Measurements from ENCODE around the gene AKT1.

AKT1 gene

GRCh38 chr14:104734051-104734587 lies 61.4 kb downstream of the AKT1 start:
- H3K27ac ChIP-seq = peak overlapping the region; percentile 91; the same call in 1 of the 2 replicates
- no peak for TF ChIP-seq ZFX (IDR thresholded peaks at IDR 0.05; ENCODE audit: borderline replicate concordance)

DNA sequence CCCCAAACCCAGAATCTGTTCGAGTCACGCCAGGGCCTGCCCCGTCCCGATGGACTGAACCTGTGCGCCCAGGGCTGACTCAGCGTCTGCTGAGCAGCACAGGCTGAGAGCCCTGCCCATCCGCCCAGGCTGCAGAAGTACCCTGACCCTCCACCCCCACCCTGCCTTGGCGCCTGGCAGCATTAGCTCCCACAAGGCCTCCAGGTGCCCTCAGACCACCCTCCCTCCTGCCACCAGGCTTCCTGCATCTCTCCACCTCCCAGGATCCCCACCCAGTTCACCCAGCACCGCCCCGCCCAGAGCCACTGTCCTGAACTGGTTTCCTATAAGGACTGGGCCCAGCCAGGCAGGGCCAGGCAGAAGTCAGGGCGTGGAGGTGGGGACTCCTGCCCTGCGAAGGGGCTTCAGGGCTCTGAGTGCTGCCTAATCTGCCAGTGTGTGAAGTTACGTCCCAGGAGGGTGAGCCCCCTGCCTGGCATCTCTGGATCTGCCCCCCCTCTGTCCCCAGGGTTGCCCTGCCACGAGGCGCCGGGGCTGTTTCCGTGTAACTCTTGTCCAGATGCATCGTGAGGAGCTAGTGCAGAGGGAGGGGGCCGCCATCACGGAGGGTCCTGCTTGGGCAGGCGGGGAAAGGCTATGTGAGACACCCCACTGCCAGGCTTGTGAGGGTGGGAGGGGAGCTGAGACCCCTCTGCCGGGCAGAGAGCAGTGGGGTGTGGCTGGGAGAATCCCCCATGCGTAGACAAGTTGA lies 62.4 kb downstream of the AKT1 start:
- TF ChIP-seq, protein P1, sequence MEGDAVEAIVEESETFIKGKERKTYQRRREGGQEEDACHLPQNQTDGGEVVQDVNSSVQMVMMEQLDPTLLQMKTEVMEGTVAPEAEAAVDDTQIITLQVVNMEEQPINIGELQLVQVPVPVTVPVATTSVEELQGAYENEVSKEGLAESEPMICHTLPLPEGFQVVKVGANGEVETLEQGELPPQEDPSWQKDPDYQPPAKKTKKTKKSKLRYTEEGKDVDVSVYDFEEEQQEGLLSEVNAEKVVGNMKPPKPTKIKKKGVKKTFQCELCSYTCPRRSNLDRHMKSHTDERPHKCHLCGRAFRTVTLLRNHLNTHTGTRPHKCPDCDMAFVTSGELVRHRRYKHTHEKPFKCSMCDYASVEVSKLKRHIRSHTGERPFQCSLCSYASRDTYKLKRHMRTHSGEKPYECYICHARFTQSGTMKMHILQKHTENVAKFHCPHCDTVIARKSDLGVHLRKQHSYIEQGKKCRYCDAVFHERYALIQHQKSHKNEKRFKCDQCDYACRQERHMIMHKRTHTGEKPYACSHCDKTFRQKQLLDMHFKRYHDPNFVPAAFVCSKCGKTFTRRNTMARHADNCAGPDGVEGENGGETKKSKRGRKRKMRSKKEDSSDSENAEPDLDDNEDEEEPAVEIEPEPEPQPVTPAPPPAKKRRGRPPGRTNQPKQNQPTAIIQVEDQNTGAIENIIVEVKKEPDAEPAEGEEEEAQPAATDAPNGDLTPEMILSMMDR (IDR thresholded peaks at IDR 0.05) = no peak
- TF ChIP-seq ZFX (IDR thresholded peaks at IDR 0.05; ENCODE audit: borderline replicate concordance) = no peak
- peak overlapping the region; percentile 91 for H3K27ac ChIP-seq

DNA sequence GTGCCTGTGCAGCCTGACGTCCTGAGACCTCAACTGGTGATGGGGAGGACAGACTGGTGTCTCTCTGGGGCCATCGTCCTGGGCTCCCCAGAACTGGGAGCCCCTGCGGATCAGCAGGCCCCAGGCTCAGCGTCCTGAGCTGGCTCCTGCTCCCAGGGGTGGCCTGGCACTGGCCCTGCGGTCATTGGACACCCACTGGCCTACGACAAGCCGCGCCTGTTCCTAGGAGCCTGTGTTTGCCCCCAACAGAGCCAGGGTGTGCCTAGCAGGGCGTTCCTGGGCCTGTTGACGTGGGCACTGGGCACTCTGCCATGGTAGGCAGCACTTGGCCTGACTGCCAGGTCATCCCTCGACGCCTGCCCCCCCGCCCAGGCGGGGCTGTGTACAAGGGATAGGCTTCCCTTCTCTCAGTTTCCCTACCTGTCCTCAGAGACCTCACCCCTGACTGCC lies 63.2 kb downstream of the AKT1 start:
- no peak for TF ChIP-seq ZFX (IDR thresholded peaks at IDR 0.05; ENCODE audit: borderline replicate concordance)
- TF ChIP-seq, protein P1 (IDR thresholded peaks at IDR 0.05) = no peak
- H3K27ac ChIP-seq = peak overlapping the region; percentile 91

GRCh38 chr14:104731320-104732294 lies 63.9 kb downstream of the AKT1 start:
- TF ChIP-seq, protein P1 (IDR thresholded peaks at IDR 0.05) = peak; percentile 72
- no peak for TF ChIP-seq ZFX (IDR thresholded peaks at IDR 0.05; ENCODE audit: borderline replicate concordance)
- H3K27ac ChIP-seq = peak overlapping the region; percentile 91

DNA sequence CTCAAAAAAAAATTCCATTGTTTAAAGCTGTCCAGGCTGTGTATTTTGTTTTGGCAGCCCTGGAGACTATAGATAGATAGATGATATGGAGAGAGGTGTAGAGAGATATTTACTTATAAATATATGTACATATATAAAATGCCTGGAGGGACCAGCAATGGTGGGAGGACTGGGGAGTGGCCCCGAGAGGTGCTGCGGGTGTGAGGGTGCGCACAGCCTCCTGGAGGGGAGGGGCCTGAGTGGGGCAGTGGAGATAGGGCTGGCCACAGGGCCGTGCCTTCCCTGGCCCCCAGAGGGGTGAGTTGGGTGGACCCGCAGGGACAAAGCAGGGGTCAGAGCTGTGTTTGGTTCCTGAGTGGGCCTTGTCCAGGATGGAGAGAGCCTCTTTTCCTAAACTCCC lies 65.1 kb downstream of the AKT1 start:
- H3K27ac ChIP-seq = peak overlapping the region; percentile 91
- TF ChIP-seq, protein P1 (IDR thresholded peaks at IDR 0.05) = no peak
- TF ChIP-seq ZFX (IDR thresholded peaks at IDR 0.05; ENCODE audit: borderline replicate concordance) = no peak

- TF ChIP-seq, protein P1 (IDR thresholded peaks at IDR 0.05) = no peak
- TF ChIP-seq ZFX (IDR thresholded peaks at IDR 0.05; ENCODE audit: borderline replicate concordance) = no peak
- peak overlapping the region; percentile 91 for H3K27ac ChIP-seq
Measured at GRCh38 chr14:104729835-104730181, 65.7 kb downstream of the AKT1 start.

GRCh38 chr14:104729176-104729834 lies 66.2 kb downstream of the AKT1 start:
- peak overlapping the region; percentile 91 for H3K27ac ChIP-seq
